NB4 (cell line): ENCODE results near the gene GSTT4.
"Not testable (repeated sequence)": the region's sequence is repeated elsewhere in the genome, so short reads cannot be mapped to it uniquely, and the experiment has no call there.

ENCODE experiments used
- MYC ChIP-seq: IDR thresholded peaks from 2 replicates; pipeline ENCODE4 v1.6.1; 2011; ENCODE audit warnings: low read depth, low read length
- TF ChIP-seq, protein P1 (sequence below): IDR thresholded peaks from one replicate; pipeline ENCODE4 v1.5.1; 2012; ENCODE audit warnings: low read depth, low read length

DNA sequence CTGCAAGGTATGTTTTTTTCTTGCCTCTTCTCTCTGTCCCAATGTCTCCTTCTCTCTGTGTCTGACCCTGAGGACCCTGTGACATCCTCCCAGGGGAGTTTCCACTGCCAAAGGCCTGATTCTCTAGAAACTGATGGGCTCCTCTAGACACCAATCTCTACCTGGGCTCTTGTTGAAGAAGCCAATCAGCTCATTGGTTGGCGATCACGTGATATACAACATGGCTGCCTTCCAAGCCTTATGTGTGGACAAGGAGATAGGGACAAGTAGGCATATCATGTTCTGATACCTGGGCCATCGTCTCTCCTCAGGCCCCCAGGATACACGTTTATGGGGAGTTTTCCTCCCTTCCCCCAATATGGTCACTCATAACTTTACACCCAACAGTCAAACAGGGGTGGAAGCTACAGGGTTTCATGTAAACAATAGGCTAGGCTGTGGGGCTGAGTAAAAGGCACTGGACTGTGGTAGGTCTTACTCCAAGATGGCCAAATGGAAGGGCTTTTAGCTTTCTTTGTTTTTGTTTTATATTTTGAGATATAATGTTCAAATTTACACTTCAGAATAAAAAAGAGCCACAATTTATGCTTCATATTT is 11.6 kb downstream of the GSTT4 start:
- TF ChIP-seq, protein P1, sequence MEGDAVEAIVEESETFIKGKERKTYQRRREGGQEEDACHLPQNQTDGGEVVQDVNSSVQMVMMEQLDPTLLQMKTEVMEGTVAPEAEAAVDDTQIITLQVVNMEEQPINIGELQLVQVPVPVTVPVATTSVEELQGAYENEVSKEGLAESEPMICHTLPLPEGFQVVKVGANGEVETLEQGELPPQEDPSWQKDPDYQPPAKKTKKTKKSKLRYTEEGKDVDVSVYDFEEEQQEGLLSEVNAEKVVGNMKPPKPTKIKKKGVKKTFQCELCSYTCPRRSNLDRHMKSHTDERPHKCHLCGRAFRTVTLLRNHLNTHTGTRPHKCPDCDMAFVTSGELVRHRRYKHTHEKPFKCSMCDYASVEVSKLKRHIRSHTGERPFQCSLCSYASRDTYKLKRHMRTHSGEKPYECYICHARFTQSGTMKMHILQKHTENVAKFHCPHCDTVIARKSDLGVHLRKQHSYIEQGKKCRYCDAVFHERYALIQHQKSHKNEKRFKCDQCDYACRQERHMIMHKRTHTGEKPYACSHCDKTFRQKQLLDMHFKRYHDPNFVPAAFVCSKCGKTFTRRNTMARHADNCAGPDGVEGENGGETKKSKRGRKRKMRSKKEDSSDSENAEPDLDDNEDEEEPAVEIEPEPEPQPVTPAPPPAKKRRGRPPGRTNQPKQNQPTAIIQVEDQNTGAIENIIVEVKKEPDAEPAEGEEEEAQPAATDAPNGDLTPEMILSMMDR, result not testable (repeated sequence)
- TF ChIP-seq MYC, result not testable (repeated sequence)
